Aorta (tissue), 5 donors: ENCODE measurements around the gene MANF. TPM values are rescaled to one million over a fixed set of nuclear protein-coding genes. Genes with fewer than 3 reads are reported as not detected.

Source experiments
- ATAC-seq: fragments of 200-7000 bp; cut with Tn5 transposase; one replicate; pipeline ENCODE4 v1.9.1; 2022; ENCODE audit warnings: moderate library complexity; ENCODE audit not compliant: low FRiP score
- DNase-seq, 2 donors: peaks; one replicate each; pipeline ENCODE4 v3.0.0-alpha.2; 2020
- H3K27ac ChIP-seq, 2 donors: one replicate each; pipeline ENCODE4 v1.5.1; 2013; ENCODE audit warnings: low read length in 2 of 2, mild to moderate bottlenecking in 2 of 2, moderate library complexity in 2 of 2, control low read depth in 1 of 2, inconsistent platforms in 1 of 2, low read depth in 1 of 2
- H3K27me3 ChIP-seq, 2 donors: one replicate each; pipeline ENCODE4 v1.6.1; 2013; ENCODE audit warnings: control low read depth in 1 of 2, low read length in 1 of 2, mild to moderate bottlenecking in 1 of 2, moderate library complexity in 1 of 2; ENCODE audit not compliant: insufficient read depth in 2 of 2, control insufficient read depth in 1 of 2
- H3K36me3 ChIP-seq, 2 donors: one replicate each; pipeline ENCODE4 v1.6.1; 2013; ENCODE audit warnings: control low read depth in 1 of 2, low read length in 1 of 2, mild to moderate bottlenecking in 1 of 2; ENCODE audit not compliant: insufficient read depth in 2 of 2, control insufficient read depth in 1 of 2
- H3K4me1 ChIP-seq, 2 donors: one replicate each; pipeline ENCODE4 v1.6.1; 2013; ENCODE audit warnings: low read length in 2 of 2, control low read depth in 1 of 2, mild to moderate bottlenecking in 1 of 2, moderate library complexity in 1 of 2; ENCODE audit not compliant: insufficient read depth in 2 of 2, control insufficient read depth in 1 of 2
- H3K4me3 ChIP-seq, 2 donors: one replicate each; pipeline ENCODE4 v1.5.1; 2013; ENCODE audit warnings: low read length in 2 of 2, control low read depth in 1 of 2, mild to moderate bottlenecking in 1 of 2
- H3K9me3 ChIP-seq: one replicate; pipeline ENCODE4 v1.6.1; 2013; ENCODE audit warnings: mild to moderate bottlenecking, low read length; ENCODE audit not compliant: control insufficient read depth
- WGBS, 2 donors: extraction: QIAGEN DNeasy Blood & Tissue Kit; methylation state at CpG; one replicate each; pipeline ENCODE4 v1.1.7; 2013; 5-methylcytosine and 5-hydroxymethylcytosine counted together
- intact Hi-C, 2 donors: fragments of 100-400 bp; cut with DNase I; formaldehyde crosslinking; loops; one replicate each; pipeline versions ENCODE4 v1.14.2 to v1.15.0; 2022
- polyA plus RNA-seq, 2 donors: library from polyadenylated mRNA; stranded (reverse); fragments of 200-250 nt; gene quantifications; one replicate each; pipeline ENCODE4 v1.2.3, GENCODE V29; 2013
- total RNA-seq, 2 donors: library from RNA; stranded (reverse); fragmentation: NEBNext Ultra II Directional; extraction: Animal tissue kit (Norgen Biotek cat#: 25700); gene quantifications; one replicate each; pipeline ENCODE4 v1.2.1, GENCODE V29; 2021
- donor health status: healthy with polysubstance abuse.
- donor health status: Bipolar disorder and iron deficiency.
- donor health status: DM: no; HTN: no; CAD: no.
- donor health status: DM: no; HTN: no; CAD: no.
- donor health status: DM: yes; HTN: yes; CAD: no.

Gene MANF
- total and polyA plus RNA-seq, 4 donors: 47.7 to 108 (median 73.0) TPM

DNA sequence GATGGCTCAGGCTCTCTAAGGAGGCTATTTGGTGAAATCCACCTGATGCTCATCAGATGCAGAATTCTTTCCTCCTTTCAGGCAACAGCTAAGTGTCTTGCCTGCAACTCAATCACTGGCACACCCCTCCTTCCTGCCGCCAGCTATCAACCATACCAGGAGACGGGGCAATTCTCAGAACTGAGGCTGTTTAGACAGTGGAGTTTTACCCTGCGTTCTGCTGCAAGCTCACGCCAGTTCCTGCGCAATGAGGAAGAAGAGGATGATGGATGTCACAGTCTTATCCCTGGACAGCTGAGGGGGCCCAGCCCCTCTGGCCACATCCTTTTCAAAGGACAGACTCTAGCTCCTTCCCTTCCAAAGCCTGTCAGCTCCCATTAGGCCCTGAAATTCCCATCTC, 7.0 kb upstream of the MANF start:
- intact Hi-C loops: loop anchor here in 1 of 2 donors (10.0 kb wide), 1 partner anchor 803 kb away; no protein-coding TSS in a partner anchor
- H3K27ac ChIP-seq: no peak overlapping the region

DNA sequence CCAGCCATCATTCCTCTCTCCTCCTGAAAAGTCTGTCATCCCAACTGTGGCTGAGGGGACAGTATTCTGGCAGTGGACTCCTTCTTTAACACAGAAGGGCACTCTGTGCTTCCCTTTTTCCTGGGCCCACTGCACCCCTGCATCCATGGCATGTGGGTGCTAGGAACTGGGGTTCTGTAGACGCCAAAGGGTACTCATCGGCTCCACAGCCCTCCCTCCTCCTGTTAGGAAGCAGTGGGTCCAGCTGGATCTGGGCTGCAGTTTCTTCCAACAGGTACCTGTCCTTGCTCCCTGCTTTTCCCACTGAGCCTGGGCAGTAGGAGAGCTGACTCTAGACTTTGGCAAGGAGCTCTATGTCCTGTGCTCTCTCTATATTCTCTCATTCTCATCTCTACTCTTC, 6.4 kb upstream of the MANF start:
- Histone ChIP-seq H3K4me3 (no peak overlapping the region), H3K4me1 (no peaks in the 10 kb centered on the region), H3K9me3 (no peaks in the 10 kb centered on the region), H3K36me3 (no peaks in the 10 kb centered on the region), H3K27me3 (no peaks in the 10 kb centered on the region), H3K27ac (no peak overlapping the region)
- DNase-seq (peak in 1 of 2 donors; percentile 42), ATAC-seq (no peak)
- 74 to 86% methylated on average over 2 of the region's 2 CpGs for WGBS, 2 donors
- intact Hi-C loops: loop anchor here in 1 of 2 donors (10.0 kb wide), 1 partner anchor 804 kb away; no protein-coding TSS in a partner anchor

More for the DNA sequence above, 7.0 kb upstream of the MANF start:
- Histone ChIP-seq H3K36me3 (no peaks in the 10 kb centered on the region), H3K9me3 (no peaks in the 10 kb centered on the region), H3K4me3 (no peak overlapping the region), H3K27me3 (no peaks in the 10 kb centered on the region), H3K4me1 (no peaks in the 10 kb centered on the region)
- 80 to 91% methylated on average over 5 of the region's 5 CpGs for WGBS, 2 donors
- DNase-seq: peak; percentile 3 to 20
- no peak for ATAC-seq

DNA sequence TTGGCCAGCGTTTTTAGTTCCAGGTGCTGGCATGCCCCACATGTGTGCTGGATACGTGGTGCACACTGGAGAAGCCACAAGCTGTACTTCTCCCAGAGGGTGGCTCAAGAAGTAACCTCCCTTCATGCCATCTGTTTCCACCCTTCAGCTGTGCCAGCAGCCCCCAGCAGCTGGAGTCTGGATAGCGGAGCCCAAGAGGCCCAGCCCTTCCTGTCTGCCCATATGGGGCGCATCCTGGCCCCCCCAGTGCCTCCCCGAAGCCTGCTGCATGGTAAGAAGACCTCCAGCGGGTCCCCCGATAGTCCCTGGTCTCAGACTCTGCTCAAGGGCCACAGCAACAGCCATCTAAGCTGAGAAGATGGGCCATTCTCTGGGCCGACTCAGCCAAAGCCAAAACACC, 5.8 kb upstream of the MANF start:
- no peaks in the 10 kb centered on the region for H3K27me3 ChIP-seq
- no peak overlapping the region for H3K27ac ChIP-seq
- H3K4me1 ChIP-seq: no peaks in the 10 kb centered on the region
- intact Hi-C loops: loop anchor here in 1 of 2 donors (10.0 kb wide), 1 partner anchor 804 kb away; no protein-coding TSS in a partner anchor
- ATAC-seq (no peak), DNase-seq (peak; percentile 24 to 45)
- H3K36me3 ChIP-seq: no peaks in the 10 kb centered on the region
- WGBS, 2 donors: 79 to 80% methylated on average over 8 of the region's 8 CpGs
- H3K9me3 ChIP-seq: no peaks in the 10 kb centered on the region
- H3K4me3 ChIP-seq: no peak overlapping the region

DNA sequence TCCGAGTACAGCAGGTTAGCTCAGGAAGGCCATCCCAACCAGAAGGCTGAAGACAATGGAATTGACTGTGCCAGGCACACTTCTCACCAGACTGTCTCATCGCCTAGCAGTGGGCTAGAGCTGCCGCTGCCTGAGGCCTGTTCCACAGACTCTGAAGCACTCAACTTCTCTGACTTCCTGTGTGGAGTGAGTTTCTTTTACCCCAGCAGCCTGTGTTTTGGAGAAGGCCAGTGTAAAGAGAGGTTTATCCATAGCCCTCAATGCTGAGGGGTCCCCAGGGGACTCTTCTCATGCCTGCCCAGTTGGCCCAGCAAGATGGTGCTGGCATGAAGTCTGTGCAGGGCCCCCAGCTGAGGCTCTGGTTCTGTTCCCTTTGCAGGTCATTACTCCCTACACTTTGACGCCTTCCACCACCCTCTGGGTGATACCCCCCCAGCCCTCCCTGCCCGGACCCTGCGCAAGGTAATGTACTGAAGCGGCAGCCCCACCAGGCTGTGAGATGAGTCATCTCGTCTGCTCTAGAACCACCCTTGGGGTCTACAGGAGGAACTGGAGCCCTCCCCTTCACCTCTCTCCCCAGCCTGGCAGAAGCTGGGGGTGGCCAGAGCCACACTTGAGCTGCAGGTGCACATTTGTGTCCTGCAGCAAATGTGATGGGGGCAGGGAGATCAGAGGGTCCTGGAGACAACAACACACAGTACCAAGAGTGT, 5.2 kb upstream of the MANF start:
- Histone ChIP-seq H3K4me3 (no peak overlapping the region), H3K27me3 (no peaks in the 10 kb centered on the region), H3K27ac (no peak overlapping the region), H3K36me3 (no peaks in the 10 kb centered on the region), H3K4me1 (no peaks in the 10 kb centered on the region), H3K9me3 (no peaks in the 10 kb centered on the region)
- no peak for ATAC-seq
- intact Hi-C loops: loop anchor here (5.0 to 10.0 kb wide), 2 partner anchors 805 to 808 kb away; no protein-coding TSS in a partner anchor
- DNase-seq: peak in 1 of 2 donors; percentile 43
- 85 to 87% methylated on average over 8 of the region's 8 CpGs for WGBS, 2 donors

DNA sequence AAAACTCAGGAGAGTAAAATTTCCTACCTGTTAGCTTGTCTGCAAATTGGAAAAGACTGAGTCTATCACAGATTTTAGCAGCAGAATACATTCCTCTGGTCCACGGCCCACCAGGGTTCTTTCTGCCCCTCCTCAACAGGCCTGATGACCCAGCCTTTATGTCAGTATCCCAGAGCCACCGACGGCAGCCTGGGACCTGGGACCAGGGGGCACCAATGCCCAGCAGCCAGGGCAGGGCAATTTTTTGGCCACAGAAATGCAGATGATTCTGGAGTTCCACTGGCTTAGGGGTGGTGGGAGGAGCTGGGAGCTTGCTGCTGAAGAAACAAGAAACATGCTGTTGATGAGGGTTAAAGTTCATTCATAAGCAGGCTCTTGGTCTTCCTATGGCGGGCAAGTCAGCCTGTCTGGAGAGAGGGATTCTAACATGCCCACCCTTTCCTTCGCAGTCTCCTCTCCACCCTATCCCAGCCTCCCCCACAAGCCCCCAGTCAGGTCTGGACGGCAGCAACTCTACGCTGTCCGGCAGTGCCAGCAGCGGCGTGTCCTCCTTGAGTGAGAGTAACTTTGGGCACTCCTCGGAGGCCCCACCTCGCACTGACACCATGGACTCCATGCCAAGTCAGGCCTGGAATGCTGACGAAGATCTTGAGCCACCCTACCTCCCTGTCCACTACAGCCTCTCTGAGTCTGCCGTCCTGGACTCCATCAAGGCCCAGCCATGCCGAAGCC, 4.3 kb upstream of the MANF start:
- peak in 1 of 2 donors; percentile 67 for DNase-seq
- no peaks in the 10 kb centered on the region for H3K36me3 ChIP-seq
- WGBS, 2 donors: 84 to 87% methylated on average over 14 to 15 of the region's 15 CpGs

DNA sequence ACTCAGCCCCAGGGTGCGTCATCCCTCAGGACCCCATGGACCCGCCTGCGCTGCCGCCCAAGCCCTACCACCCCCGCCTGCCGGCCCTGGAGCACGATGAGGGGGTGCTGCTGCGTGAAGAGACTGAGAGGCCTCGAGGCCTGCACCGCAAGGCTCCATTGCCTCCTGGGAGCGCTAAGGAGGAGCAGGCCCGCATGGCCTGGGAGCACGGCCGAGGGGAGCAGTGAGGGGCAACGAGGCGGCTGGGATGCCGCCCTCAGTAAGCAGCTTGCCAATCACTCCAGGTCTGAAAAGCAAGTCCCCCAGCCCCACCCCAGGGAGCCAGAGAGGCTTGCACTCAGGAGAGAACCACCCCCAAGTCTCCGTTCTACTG, 3.8 kb upstream of the MANF start:
- Histone ChIP-seq H3K36me3 (no peaks in the 10 kb centered on the region), H3K27me3 (no peaks in the 10 kb centered on the region), H3K9me3 (no peaks in the 10 kb centered on the region), H3K4me1 (no peaks in the 10 kb centered on the region), H3K27ac (no peak overlapping the region), H3K4me3 (no peak overlapping the region)
- intact Hi-C loops: loop anchor here in 1 of 2 donors (5.0 kb wide), 1 partner anchor 809 kb away; no protein-coding TSS in a partner anchor
- 89 to 90% methylated on average over 18 of the region's 18 CpGs for WGBS, 2 donors
- no peak for ATAC-seq
- DNase-seq: peak in 1 of 2 donors; percentile 67

More for the DNA sequence above, 4.3 kb upstream of the MANF start:
- no peak for ATAC-seq
- Histone ChIP-seq H3K9me3 (no peaks in the 10 kb centered on the region), H3K4me1 (no peaks in the 10 kb centered on the region), H3K27me3 (no peaks in the 10 kb centered on the region), H3K27ac (no peak overlapping the region), H3K4me3 (no peak overlapping the region)
- intact Hi-C loops: loop anchor here in 1 of 2 donors (5.0 kb wide), 1 partner anchor 808 kb away; no protein-coding TSS in a partner anchor

DNA sequence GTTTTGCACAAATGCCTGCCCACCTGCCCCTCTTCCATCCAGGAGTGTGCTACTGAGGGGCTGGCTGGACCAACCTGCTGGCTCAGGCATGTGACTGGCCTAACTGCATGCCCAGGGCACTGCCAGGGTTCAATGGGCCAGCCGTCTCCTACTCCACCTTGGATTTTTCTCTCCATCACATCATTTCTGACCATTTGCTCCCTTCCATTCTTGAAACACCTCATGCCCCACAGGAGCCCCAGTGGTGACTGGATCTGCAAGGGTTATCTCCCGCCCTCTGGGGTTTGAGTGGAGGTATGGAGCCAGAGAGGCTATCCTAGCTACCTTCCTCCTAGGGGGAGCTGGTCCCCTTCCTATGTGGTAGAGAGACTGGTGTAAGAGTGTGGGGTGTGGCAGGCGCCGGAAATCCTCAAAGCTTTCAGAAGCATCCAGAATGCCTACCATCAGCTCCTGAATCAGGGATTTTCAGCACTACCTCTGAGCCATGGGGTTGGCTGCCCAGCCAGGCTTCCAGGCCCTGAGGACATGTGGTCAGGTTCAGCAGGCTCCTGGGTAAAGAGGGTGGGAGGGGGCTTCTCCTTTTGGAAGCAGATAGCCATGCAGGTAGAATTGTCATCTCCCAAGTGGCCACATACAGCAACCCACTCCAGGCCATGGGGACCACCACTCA, 2.9 kb upstream of the MANF start:
- no peaks in the 10 kb centered on the region for H3K27me3 ChIP-seq
- no peak overlapping the region for H3K4me3 ChIP-seq
- intact Hi-C loops: loop anchor here in 1 of 2 donors (5.0 kb wide), 1 partner anchor 810 kb away; no protein-coding TSS in a partner anchor
- no peaks in the 10 kb centered on the region for H3K4me1 ChIP-seq
- ATAC-seq: no peak
- H3K9me3 ChIP-seq: no peaks in the 10 kb centered on the region
- H3K36me3 ChIP-seq: no peaks in the 10 kb centered on the region
- no peak overlapping the region for H3K27ac ChIP-seq
- WGBS, 2 donors: 86 to 93% methylated on average over 3 to 4 of the region's 4 CpGs
- peak in 1 of 2 donors; percentile 48 for DNase-seq

DNA sequence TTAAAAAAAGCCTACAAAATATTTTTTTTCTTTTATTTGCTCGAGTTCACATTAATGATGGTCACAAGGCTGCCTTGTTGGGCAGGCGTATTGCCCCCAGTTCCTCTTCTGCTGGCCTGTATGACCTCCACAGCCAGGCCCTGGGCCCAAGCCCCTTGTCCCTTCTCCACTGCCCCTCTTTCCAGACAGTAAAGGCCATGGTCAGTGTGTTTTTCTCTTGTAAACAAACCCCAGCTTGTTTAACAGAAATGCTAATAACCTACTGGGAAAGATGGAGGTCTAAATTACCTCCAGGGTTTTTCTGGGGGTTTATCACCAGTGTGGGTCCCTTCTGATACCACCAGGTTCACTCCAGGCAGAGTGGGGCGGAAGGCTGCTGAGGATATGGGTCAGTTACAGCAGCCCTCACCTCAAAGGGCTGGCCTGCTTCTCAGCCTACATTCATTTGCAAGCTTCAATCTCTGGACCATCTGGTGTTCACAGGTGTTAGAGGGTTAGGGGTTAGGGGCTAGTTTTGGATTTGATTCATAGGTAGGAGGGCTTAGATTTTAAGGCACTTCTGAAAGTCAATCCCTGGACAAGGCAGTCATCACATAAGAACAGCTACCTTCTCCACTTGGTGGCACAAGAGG, 2.0 kb upstream of the MANF start:
- Histone ChIP-seq H3K27me3 (no peaks in the 10 kb centered on the region), H3K36me3 (no peaks in the 10 kb centered on the region), H3K4me3 (no peak overlapping the region), H3K4me1 (peaks cover 0 to 2% of the 10 kb centered on the region in 2 donors), H3K27ac (no peak overlapping the region), H3K9me3 (no peaks in the 10 kb centered on the region)
- ATAC-seq: no peak
- DNase-seq: peak in 1 of 2 donors; percentile 21
- 92 to 96% methylated on average over 3 of the region's 3 CpGs for WGBS, 2 donors
- intact Hi-C loops: loop anchor here in 1 of 2 donors (5.0 kb wide), 1 partner anchor 811 kb away; no protein-coding TSS in a partner anchor
